NOMO-1 (cell line): Measurements from ENCODE around the gene ELAVL1.
"Not testable (repeated sequence)": the region's sequence is repeated elsewhere in the genome, so short reads cannot be mapped to it uniquely, and the experiment has no call there.

Experiments used
- DNase-seq, 2 experiments: peaks; one replicate each; lab custom pipeline; 2025; ENCODE audit not compliant: unreplicated experiment in 2 of 2; lab: John Stamatoyannopoulos, UW

ELAVL1 gene

DNA sequence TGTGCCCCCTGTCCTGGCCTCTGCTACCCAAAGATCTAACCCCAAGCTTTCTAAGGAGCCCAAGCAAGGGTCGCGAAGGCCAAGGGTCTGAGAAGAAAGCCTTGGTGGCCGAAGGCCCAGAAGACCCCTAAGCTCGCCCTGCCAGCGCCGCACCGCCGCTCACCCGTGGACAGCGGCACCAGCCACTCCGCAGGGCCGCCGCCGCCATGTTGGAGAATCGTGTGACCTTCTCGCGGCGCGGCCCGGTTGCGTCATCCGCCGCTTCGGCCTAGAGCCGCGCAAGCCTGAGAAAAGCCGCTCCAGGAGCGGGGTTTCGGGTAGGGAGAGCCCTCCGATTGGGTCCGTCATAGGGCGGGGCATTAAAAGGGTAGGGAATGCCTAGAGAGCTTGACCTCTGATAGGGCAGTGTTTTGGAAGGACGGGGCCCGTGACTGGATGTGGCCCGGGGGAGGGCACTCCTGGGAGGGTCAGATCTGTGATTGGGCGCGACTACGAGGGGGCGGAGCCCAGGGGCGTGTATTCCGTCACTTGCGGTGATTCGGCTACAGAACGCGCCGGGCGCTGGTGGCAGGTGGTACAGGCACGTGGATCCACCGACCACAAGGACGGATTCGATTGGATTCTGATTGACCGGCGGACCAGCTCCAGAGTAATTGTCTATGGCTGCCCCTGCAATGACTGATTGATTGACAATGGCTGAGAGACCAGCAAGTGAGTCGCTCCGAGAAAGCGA, 61.8 kb downstream of the ELAVL1 start, which contains the start of gene TIMM44:
TSS of gene TIMM44 (minus strand) at position 223 of the 733 bp plus-strand sequence. CDS start at position 208, 15 bp downstream.
- DNase-seq = peak; percentile 99

DNA sequence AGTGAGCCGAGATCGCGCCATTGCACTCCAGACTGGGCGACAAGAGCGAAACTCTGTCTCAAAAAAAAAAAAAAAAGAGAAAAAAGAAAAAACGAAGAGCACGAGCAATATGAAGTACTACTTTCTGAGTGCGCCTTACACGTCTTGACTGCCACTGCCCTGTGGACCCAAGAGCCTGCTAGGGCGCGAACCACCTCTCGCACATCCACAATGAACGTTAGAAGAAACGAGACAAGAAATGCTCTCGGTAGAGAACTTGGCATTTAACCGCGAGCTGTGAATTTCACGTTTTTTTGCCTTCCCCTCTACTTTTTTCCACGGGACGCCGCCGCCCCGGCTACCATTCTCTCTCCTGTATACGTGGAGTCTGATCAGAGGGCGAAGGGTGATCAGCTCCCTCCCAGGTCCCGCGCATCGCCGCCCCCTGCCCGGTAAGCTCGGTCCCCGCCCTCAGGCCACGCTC, 62.4 kb downstream of the ELAVL1 start:
- peak in 1 of 2 experiments; percentile 38 for DNase-seq

DNA sequence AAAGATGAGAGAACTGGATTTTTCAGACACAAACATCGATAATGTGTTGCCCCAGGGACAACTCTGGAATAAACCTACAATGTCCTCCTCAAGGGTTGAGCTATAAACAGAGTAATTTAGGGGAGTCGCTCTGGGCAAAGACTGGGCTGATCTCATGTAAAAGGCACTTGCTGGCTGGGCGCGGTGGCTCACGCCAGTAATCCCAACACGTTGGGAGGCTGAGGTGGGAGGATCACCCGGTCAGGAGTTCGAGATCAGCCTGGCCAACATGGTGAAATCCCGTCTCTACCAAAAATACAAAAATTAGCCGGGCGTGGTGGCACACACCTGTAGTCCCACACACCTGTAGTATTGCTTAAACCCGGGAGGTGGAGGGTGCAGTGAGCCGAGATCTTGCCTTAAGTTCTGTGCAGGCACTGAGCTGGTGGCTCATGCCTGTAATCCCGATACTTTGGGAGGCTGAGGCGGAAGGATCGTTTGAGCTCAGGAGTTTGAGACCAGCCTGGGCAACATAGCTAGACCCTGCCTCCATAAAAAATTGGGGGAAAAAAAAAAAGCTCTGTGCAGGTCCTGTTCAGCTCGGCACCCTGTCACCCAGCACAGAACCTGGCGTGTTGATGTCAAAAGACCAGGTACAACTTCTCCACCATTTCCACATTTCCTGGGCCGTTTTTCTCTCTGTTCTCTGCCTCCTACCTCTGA, 63.4 kb downstream of the ELAVL1 start:
- DNase-seq = no peak

DNA sequence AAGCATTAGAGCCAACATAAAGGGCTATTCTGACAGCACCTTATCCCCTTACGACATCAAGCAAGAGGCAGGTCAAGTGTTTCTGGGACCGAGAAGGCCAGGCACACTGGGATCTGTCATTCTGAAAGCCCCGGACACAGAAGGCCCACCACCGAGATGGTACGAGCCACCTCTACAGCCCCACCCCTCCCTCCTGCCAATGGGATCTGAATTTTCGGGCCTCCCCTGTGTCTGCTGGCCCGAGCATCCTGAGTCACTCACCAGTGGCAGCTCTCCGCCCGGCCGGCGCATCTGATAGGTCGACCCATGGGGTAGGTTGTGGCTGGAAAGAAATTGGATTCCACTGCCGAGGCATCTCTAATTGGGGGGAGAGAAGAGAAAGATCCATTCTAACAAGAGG, 64.6 kb downstream of the ELAVL1 start:
- no peak for DNase-seq

DNA sequence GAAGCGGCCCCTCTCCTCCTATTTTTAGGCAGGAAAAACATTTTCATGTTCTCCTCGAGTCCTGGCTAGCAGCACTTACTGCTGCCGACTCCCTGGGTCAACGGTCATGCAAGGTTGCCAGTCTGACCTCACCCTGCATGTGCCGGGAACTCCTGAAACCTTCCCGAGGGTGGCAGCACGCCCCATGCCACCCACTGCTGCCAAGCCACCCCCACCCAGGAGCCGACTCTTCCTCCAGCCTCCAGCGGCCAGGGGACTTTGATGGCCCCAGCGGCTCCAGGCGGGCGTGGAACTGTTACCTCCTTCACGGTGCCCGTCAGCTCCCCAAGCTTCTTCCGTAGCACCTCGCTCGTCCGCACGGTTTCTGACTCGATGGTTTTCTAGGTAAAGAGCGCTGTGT, 70.7 kb downstream of the ELAVL1 start:
- no peak for DNase-seq

DNA sequence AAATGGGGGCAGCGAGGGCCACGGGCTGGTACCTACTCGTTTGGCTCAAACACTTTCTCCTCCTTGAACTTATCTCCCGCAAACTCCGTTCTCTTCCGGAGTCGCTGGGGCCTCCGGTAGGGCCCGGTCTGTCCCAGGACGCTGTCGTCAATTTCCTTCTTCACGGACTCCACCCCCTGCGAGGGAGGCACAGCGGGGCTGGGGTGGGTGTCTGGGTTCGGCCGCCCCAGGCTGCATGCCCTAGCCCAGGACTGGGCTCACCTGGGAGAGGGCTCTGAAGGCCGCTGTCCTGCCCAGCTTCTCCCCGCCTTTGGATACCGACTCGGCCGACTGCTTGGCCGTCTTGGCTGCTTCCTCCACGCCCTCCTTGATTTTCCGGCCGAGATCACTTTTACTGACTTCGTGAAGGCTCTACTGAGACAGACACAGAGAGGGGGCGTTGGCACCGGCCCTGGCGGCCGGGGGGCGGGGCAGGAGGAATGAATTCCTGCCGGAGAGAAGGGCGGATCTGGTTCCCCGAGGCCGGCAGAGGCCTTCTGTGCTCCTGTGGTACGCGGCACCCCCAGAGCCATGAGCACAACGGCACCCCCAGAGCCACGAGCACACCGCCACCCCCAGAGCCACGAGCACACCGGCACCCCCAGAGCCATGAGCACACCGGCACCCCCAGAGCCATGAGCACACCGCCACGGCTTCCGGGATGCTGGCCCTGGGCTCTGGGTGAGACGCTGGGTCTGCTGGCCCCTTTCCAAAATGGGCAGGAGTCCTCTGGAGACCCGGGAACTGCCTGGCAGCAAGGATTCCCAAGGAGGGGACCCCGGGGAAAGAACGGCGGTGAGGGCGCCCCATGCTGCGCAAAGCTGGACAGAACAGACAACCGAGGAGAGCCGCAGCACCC, 71.4 kb downstream of the ELAVL1 start:
- no peak for DNase-seq

DNA sequence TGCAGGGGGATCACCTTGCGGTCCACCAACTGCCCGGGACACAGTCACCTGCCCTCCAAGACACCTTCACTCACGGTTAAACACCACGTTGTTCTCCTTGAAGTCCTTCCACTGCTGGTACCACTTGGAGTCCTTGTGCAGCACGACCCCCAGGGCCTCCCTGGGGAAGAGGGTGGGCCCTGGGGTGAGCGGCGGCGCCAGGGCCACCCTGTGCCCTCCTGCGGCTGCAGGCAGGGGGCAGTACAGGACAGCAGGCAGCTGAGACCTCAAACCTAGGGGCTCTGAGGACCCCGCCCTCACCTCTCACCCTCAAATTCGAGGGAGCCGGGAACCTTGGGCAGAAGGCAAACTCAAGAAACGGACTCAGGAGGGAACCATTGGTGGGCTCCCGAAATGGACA, 72.0 kb downstream of the ELAVL1 start:
- DNase-seq = no peak

DNA sequence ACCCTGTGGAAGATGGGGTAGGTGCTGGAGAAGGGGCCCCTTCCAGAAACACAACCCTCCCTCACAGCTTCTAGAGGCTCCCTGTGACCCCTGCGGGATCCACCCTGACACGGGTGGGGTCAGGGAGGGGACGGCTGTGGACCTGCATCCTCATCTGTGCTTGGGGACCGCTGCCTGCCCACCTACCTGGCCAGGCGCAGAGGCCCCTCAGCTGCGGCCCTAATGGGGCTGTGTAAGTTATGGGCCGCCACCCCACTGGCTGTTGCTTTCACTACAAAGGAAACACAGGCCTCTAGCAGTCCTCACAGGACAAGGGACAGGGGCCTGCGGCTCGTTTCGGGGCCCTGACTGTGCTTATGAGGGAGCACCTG, 72.5 kb downstream of the ELAVL1 start:
- DNase-seq = no peak

DNA sequence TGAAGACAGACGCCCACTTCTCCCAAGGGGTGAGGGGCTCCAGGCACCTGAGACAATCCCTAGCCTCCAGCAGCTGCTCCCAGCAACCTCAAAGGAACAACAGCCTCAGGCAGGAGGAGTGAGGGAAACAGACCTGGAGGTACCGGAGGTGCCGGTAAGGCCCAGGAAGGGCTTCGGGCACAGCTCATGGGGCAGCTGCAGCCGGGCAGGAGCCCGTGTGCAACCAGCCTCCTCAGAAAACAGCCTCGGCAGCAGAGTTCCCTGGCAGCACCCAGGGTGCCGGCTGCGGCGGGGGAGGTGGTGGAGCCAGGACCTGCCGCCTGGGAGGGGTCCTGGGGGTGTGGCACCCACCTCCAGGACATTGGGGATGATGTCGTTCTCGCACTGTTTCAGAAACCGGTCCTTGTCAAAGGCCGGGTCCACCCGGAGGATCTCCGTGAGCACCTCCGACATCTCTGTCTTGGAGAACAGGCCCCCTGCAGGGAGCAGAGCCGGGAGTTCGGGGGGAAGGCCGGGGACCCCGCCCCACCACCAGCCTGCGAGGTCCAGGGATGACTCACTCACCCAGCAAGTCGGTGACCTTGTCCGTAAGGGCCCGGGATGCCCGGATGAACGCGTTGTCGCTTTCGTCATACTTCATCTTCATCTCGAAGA, 73.0 kb downstream of the ELAVL1 start:
- no peak for DNase-seq

DNA sequence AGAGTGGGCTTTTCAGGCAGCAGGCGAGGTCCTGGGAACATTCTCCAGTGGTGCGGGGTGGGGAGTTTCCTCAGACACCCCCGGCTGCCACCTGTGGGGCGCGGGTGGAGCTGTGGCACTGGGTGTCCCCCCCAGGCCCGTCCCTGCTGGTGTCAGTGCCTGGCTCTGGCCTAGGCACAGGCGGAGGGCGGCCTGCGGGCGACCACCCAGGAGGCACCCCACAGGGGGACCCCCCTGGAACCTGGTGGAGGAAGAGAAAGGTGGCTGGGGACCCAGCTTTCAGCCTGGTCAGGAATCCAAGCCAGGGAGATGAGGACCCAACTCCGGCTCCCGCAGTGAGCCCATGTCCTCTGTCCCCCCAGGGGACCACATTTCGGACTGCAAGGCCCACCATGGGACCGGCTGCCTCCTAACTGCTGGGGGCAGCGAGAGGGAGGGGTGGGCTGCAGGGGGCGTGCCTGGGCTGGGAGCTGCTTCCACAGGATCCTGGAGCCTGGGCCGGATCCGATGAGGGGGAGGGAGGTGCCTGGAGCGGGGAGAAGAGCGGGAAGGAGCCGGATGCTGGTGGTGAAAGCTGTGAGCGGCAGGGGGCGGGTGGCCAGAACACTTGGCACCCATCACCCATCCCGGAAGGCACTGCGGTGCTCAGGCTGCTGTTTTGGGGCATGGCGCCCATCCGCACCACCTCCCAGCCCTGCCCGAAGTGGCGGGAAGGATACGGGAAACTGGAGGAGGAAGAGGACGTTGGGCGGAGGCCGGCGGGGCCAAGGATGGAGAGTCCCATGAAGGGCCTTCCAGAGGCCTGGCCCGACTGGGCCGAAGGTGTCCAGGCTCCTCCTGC, 74.0 kb downstream of the ELAVL1 start:
- DNase-seq = no peak

DNA sequence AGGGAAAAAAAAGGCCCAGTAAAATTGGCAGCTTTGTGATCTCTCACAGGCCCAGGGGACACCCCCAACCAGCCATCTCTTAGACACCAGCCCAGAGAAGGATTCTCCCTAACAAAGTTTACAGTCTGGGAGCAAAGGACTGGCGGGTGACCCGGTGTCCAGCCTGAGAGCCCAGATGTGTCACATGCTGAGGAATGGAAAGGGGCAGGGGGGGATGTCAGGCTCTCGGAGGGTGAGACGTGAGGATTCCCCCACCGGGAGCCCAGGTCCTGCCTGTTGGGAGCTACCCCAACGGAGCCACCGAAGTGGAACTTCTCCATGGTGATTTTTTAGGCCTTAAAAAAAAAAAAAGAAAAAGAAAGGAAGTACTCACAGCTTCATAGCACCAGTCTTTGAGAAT, 74.7 kb downstream of the ELAVL1 start:
- no peak for DNase-seq

DNA sequence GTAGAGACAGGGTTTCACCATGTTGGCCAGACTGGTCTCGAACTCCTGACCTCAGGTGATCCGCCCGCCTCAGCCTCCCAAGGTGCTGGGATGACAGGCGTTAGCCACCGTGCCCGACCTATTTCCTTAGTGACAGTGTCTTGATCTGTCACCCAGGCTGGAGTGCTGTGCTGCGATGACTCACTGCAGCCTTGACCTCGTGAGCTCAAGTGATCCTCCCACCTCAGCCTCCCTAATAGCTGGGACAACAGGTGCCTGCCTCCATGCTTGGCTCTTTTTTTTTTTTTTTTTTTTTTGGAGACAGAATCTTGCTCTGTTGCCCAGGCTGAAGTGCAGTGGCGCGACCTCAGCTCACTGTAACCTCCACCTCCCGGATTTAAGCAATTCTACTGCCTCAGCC, 75.4 kb downstream of the ELAVL1 start:
- DNase-seq = not testable (repeated sequence)

DNA sequence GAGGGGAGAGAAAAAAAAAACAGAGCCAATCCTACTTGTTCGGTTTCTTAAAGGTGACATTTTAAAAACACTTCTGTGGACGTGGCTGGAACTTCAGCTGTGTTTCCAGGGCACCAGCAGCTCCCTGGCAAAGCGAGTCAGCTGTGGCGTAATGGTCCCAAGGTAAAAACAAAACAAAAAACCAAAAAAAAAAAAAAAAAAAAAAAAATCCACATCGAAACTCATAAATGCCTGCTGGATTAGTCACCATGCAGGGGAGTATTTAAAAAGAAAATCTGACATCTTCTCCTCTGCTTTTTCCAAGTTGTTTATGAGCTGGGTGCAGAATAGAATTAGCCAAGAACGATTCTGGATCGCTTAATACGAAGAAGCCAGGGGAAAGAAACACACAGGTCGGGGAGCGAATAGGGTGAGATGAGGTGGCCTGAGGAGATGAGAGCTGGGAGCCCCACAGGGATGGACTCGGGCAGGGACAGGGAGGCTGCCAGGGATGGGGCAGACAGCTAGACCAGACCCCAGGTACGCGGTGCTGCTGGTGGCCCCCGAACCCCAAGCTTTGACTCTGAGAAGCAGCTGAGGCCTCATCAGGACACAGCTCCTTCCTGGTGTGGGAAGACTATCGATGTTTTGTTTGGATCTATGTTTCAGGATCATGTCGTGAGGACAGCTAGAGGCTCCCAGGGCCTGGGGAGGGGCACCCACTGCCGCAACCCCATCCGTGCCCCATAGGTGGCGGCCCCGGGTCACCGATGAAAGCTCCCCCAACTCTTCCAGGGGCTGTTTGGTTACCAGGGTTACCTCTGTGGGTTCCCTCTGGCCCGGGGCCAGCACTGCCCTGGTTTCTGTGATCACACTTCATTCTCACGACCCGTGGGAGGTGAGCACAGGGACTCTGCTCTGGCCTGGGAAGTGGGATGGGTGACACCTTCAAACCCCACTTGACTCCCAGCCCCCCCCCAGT, 76.4 kb downstream of the ELAVL1 start:
- DNase-seq = peak in 1 of 2 experiments; percentile 23

DNA sequence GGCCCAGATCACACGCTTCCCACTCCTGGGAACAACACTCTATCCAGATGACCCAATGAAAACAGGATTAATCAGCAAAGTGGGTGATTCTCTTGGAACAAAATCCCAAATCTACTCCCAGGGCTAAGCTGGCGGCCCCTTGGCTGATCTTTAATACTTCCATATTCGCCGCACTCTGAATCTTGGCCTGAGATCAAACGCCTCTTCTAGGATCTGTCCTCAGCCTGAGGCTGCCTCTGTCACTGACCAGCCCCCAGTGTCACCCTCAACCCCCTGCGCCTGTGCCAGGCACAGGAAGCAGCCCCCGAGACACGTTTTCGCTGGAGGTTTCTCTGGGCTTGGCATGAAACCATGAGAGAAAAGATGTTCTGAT, 77.1 kb downstream of the ELAVL1 start:
- no peak for DNase-seq

DNA sequence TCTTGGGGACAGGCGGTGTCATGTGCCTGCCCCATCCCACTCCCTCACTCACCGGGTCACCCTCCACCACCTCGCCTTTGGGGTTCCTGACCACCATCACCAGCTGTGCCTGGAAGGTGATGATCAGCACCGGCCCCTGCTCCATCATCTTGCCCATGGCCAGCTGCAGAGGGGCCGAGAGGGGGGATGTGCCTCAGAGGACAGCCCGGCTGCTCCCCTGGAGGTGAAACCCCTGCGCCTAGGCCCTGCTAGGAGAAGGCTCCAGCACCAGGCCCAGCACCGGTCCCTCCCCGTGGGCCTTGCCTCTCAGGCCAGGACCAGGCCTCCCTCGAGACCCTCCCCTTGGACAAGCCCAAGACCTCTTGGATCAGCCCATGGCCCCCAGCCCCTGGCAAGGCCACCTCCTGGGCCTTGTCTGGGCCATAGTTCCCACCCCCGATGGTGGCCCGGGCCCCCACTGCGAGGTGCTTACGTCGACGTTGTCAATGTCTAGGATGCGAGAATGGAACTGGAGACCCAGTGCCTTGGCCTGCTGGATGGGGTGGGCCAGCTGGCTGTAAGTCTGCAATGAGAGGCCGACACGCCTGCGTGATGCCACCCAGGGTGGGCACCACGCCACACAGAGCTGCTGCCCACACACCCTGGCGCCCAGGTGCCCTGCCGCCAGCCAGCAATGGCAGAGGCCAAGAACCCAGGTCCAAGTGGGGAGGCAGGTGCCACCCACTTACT, 77.7 kb downstream of the ELAVL1 start:
- no peak for DNase-seq

DNA sequence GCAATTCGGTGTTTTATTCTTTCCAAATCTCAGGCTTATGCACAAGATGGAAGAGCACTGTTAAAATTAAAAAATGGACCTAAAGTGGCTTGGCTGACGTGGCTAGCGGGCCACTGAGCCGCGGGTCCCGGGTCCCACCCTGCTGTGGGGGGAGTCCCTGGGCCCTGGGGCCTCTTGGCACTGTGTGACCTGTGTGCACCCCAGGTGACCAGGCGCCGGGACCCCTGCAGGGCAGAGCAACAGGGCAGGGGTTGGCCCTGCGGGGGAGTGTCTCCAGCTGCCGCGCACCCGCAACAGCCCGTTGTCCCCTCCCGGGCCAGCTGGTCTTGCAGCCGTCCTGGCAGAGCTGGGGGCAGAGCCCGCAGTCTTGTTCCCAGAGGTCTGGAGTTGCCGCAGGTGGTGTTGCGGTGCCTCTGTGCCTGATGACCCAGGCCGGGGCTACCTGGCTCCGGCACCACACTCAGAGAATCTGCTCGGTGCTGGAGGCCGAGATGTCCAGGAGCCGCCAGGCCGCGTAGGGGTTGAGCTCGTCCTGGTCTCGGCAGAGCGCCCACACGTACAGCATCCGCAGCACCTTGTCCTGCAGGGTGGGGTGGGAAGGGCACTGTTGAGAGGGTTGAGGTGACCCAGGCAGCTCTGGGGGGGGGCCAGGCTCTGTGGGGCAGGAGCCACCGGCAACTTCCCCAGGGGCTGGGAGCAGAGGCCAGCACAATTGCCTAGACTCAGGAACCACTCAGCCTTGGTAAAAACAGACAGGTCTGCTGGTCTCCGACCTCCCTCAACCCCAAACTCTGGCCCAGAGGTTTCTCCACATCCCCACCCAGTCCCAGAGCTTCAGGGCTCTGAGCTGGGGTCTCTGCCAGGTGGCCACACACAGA, 78.5 kb downstream of the ELAVL1 start:
- DNase-seq = no peak
